ENCODE results near the gene LRP3. TPM values are rescaled to one million over a fixed set of nuclear protein-coding genes. Genes with fewer than 3 reads are reported as not detected.

The LRP3 gene
- total and polyA plus RNA-seq, 4 experiments from 2014 or later = 0.32 TPM; not detected in 3

- intact Hi-C loops (cut with micrococcal nuclease) = no loop called here
- H3K4me1 ChIP-seq (ENCODE audit: insufficient read depth, low read length) = no peaks in the 10 kb centered on the region
- Mint-ChIP-seq H3K4me1 (no peaks in the 10 kb centered on the region), H3K9me3 (peaks cover 0 to 2% (median 0%) of the 10 kb centered on the region in 8 donors), H3K27me3 (no peaks in the 10 kb centered on the region), H3K4me3 (no peak overlapping the region), H3K36me3 (no peaks in the 10 kb centered on the region), H3K27ac (no peak overlapping the region)
- H3K36me3 ChIP-seq (ENCODE audit: insufficient read depth, low read length) = no peaks in the 10 kb centered on the region
- no peak overlapping the region for H3K27ac ChIP-seq (ENCODE audit: low read depth, low read length)
- CTCF ChIA-PET (ENCODE audit: partially characterized antibody) = no interaction called here
- DNase-seq = no peak
- no peaks in the 10 kb centered on the region for H3K27me3 ChIP-seq (ENCODE audit: insufficient read depth, low read length)
- POLR2A ChIA-PET (ENCODE audit: partially characterized antibody) = no interaction called here
- H3K4me3 ChIP-seq (ENCODE audit: low read length in 2 of 2) = no peak overlapping the region
- H3K9me3 ChIP-seq (ENCODE audit: control insufficient read depth in 1 of 2, low read length in 2 of 2) = no peaks in the 10 kb centered on the region
Observed at GRCh38 chr19:33251076-33251475, 56.9 kb downstream of the LRP3 start.

- no peaks in the 10 kb centered on the region for H3K27me3 ChIP-seq (ENCODE audit: insufficient read depth, low read length)
- no peak for DNase-seq
- H3K4me3 ChIP-seq (ENCODE audit: low read length in 2 of 2) = no peak overlapping the region
- ChIA-PET POLR2A (ENCODE audit: partially characterized antibody) (no interaction called here), CTCF (ENCODE audit: partially characterized antibody) (no interaction called here)
- no peak overlapping the region for H3K27ac ChIP-seq (ENCODE audit: low read depth, low read length)
- intact Hi-C loops (cut with micrococcal nuclease) = no loop called here
- Mint-ChIP-seq H3K27me3 (no peaks in the 10 kb centered on the region), H3K36me3 (no peaks in the 10 kb centered on the region), H3K9me3 (peaks cover 0 to 2% (median 0%) of the 10 kb centered on the region in 8 donors), H3K4me1 (no peaks in the 10 kb centered on the region), H3K27ac (no peak overlapping the region), H3K4me3 (no peak overlapping the region)
- no peaks in the 10 kb centered on the region for H3K4me1 ChIP-seq (ENCODE audit: insufficient read depth, low read length)
- no peaks in the 10 kb centered on the region for H3K36me3 ChIP-seq (ENCODE audit: insufficient read depth, low read length)
- no peaks in the 10 kb centered on the region for H3K9me3 ChIP-seq (ENCODE audit: control insufficient read depth in 1 of 2, low read length in 2 of 2)
Observed at GRCh38 chr19:33251526-33252090, 57.5 kb downstream of the LRP3 start.

- Histone ChIP-seq H3K36me3 (ENCODE audit: insufficient read depth, low read length) (no peaks in the 10 kb centered on the region), H3K9me3 (ENCODE audit: control insufficient read depth in 1 of 2, low read length in 2 of 2) (no peaks in the 10 kb centered on the region), H3K27ac (ENCODE audit: low read depth, low read length) (no peak overlapping the region), H3K4me1 (ENCODE audit: insufficient read depth, low read length) (no peaks in the 10 kb centered on the region), H3K27me3 (ENCODE audit: insufficient read depth, low read length) (no peaks in the 10 kb centered on the region), H3K4me3 (ENCODE audit: low read length in 2 of 2) (no peak overlapping the region)
- Mint-ChIP-seq H3K9me3 (peaks cover 0 to 2% (median 0%) of the 10 kb centered on the region in 8 donors), H3K4me3 (no peak overlapping the region), H3K36me3 (no peaks in the 10 kb centered on the region), H3K27me3 (no peaks in the 10 kb centered on the region), H3K27ac (no peak overlapping the region), H3K4me1 (no peaks in the 10 kb centered on the region)
- no peak for DNase-seq
- ChIA-PET POLR2A (ENCODE audit: partially characterized antibody) (no interaction called here), CTCF (ENCODE audit: partially characterized antibody) (no interaction called here)
- intact Hi-C loops (cut with micrococcal nuclease) = no loop called here
Observed at GRCh38 chr19:33252418-33252962, 58.4 kb downstream of the LRP3 start.

DNA sequence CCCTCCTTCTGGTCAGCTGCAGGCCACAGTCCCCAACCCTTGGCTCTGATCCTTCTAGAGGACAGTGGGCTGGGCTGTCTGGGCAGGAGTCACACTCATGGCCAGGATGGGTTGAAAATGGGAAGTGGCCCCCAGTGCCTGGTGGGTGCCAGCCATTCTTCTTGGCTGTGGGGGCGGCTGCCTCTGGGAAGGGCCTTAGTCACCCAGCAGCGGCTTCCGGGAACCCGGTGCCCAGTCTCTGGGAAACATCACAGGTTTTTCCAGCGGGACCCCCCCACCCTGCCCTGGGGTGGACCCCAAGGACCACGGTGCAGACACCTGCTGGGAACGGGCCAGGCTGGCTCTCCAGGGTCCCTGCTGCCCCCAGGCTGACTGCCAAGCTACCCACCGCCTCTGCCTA is 58.8 kb downstream of the LRP3 start:
- DNase-seq = no peak
- no peaks in the 10 kb centered on the region for H3K27me3 ChIP-seq (ENCODE audit: insufficient read depth, low read length)
- H3K36me3 ChIP-seq (ENCODE audit: insufficient read depth, low read length) = no peaks in the 10 kb centered on the region
- no peak overlapping the region for H3K4me3 Mint-ChIP-seq
- H3K4me3 ChIP-seq (ENCODE audit: low read length in 2 of 2) = no peak overlapping the region
- H3K27ac Mint-ChIP-seq = no peak overlapping the region
- peaks cover 0 to 6% (median 2%) of the 10 kb centered on the region in 8 donors for H3K9me3 Mint-ChIP-seq
- no peaks in the 10 kb centered on the region for H3K4me1 Mint-ChIP-seq
- H3K36me3 Mint-ChIP-seq = peaks cover 0 to 2% of the 10 kb centered on the region in 2 donors
- no peaks in the 10 kb centered on the region for H3K9me3 ChIP-seq (ENCODE audit: control insufficient read depth in 1 of 2, low read length in 2 of 2)
- no peaks in the 10 kb centered on the region for H3K4me1 ChIP-seq (ENCODE audit: insufficient read depth, low read length)
- ChIA-PET CTCF (ENCODE audit: partially characterized antibody) (no interaction called here), POLR2A (ENCODE audit: partially characterized antibody) (no interaction called here)
- H3K27me3 Mint-ChIP-seq = peaks cover 0 to 2% of the 10 kb centered on the region in 2 donors
- intact Hi-C loops (cut with micrococcal nuclease) = no loop called here
- H3K27ac ChIP-seq (ENCODE audit: low read depth, low read length) = no peak overlapping the region

GRCh38 chr19:33254245-33254824 is 60.2 kb downstream of the LRP3 start:
- H3K4me3 Mint-ChIP-seq = no peak overlapping the region
- peaks cover under 1 to 3% of the 10 kb centered on the region in 2 donors for H3K27me3 Mint-ChIP-seq
- Histone ChIP-seq H3K4me1 (ENCODE audit: insufficient read depth, low read length) (no peaks in the 10 kb centered on the region), H3K4me3 (ENCODE audit: low read length in 2 of 2) (no peak overlapping the region), H3K27ac (ENCODE audit: low read depth, low read length) (no peak overlapping the region), H3K27me3 (ENCODE audit: insufficient read depth, low read length) (no peaks in the 10 kb centered on the region), H3K9me3 (ENCODE audit: control insufficient read depth in 1 of 2, low read length in 2 of 2) (no peaks in the 10 kb centered on the region), H3K36me3 (ENCODE audit: insufficient read depth, low read length) (no peaks in the 10 kb centered on the region)
- H3K4me1 Mint-ChIP-seq = no peaks in the 10 kb centered on the region
- peaks cover 0 to 4% of the 10 kb centered on the region in 2 donors for H3K36me3 Mint-ChIP-seq
- H3K9me3 Mint-ChIP-seq = peaks cover 0 to 7% (median 4%) of the 10 kb centered on the region in 8 donors
- intact Hi-C loops (cut with micrococcal nuclease) = no loop called here
- CTCF ChIA-PET (ENCODE audit: partially characterized antibody) = no interaction called here
- no peak for DNase-seq
- H3K27ac Mint-ChIP-seq = no peak overlapping the region
- POLR2A ChIA-PET (ENCODE audit: partially characterized antibody) = no interaction called here

- H3K4me1 ChIP-seq (ENCODE audit: insufficient read depth, low read length) = peaks cover 3% of the 10 kb centered on the region
- no peaks in the 10 kb centered on the region for H3K27me3 ChIP-seq (ENCODE audit: insufficient read depth, low read length)
- H3K36me3 Mint-ChIP-seq = peaks cover 0 to 4% of the 10 kb centered on the region in 2 donors
- H3K36me3 ChIP-seq (ENCODE audit: insufficient read depth, low read length) = no peaks in the 10 kb centered on the region
- DNase-seq = no peak
- peaks cover 0 to 10% (median 4%) of the 10 kb centered on the region in 8 donors for H3K9me3 Mint-ChIP-seq
- H3K27me3 Mint-ChIP-seq = peaks cover 3 to 4% of the 10 kb centered on the region in 2 donors
- no peak overlapping the region for H3K27ac Mint-ChIP-seq
- POLR2A ChIA-PET (ENCODE audit: partially characterized antibody) = no interaction called here
- intact Hi-C loops (cut with micrococcal nuclease) = no loop called here
- H3K9me3 ChIP-seq (ENCODE audit: control insufficient read depth in 1 of 2, low read length in 2 of 2) = no peaks in the 10 kb centered on the region
- no peak overlapping the region for H3K27ac ChIP-seq (ENCODE audit: low read depth, low read length)
- no peak overlapping the region for H3K4me3 Mint-ChIP-seq
- H3K4me1 Mint-ChIP-seq = peaks cover 2 to 3% (median 3%) of the 10 kb centered on the region in 4 donors
- CTCF ChIA-PET (ENCODE audit: partially characterized antibody) = no interaction called here
- no peak overlapping the region for H3K4me3 ChIP-seq (ENCODE audit: low read length in 2 of 2)
Observed at GRCh38 chr19:33255781-33256180, 61.7 kb downstream of the LRP3 start.

DNA sequence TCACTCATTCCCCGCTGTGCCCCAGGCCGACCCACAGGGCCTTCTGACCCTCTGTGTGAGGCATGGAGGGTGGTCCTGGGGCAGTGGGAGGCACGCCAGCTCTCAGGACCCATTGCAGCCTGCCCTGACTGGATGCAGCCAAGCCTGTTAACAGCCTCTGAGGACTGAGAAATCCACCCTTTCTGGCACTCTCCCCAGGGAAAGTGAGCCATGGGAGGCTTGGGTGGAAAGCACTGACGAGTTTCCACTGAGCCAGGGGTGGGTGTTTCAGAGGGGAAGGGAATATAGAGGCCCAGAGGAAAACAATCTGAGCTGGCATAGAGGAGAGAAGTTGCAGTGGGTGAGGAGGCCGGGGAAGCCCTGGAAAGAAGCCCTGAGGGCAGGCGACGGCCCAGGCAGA is 62.1 kb downstream of the LRP3 start:
- no peak overlapping the region for H3K4me3 ChIP-seq (ENCODE audit: low read length in 2 of 2)
- peaks cover 0 to 10% (median 4%) of the 10 kb centered on the region in 8 donors for H3K9me3 Mint-ChIP-seq
- H3K27me3 Mint-ChIP-seq = peaks cover 3 to 4% of the 10 kb centered on the region in 2 donors
- peaks cover 8% of the 10 kb centered on the region for H3K4me1 ChIP-seq (ENCODE audit: insufficient read depth, low read length)
- POLR2A ChIA-PET (ENCODE audit: partially characterized antibody) = no interaction called here
- DNase-seq = no peak
- no peaks in the 10 kb centered on the region for H3K36me3 ChIP-seq (ENCODE audit: insufficient read depth, low read length)
- H3K27ac ChIP-seq (ENCODE audit: low read depth, low read length) = no peak overlapping the region
- peaks cover 0 to 4% of the 10 kb centered on the region in 2 donors for H3K36me3 Mint-ChIP-seq
- H3K4me3 Mint-ChIP-seq = no peak overlapping the region
- no peaks in the 10 kb centered on the region for H3K9me3 ChIP-seq (ENCODE audit: control insufficient read depth in 1 of 2, low read length in 2 of 2)
- H3K27ac Mint-ChIP-seq = no peak overlapping the region
- CTCF ChIA-PET (ENCODE audit: partially characterized antibody) = no interaction called here
- intact Hi-C loops (cut with micrococcal nuclease) = no loop called here
- H3K4me1 Mint-ChIP-seq = peaks cover 4 to 8% (median 6%) of the 10 kb centered on the region in 4 donors
- H3K27me3 ChIP-seq (ENCODE audit: insufficient read depth, low read length) = no peaks in the 10 kb centered on the region

Data from CD4-positive, alpha-beta memory T cell (primary cell).